CD4-positive, alpha-beta T cell (primary cell): ENCODE results near the gene GLP2R. TPM values are rescaled to one million over a fixed set of nuclear protein-coding genes. Genes with fewer than 3 reads are reported as not detected.

Experiments
- ATAC-seq: fragments of 200-7000 bp; cut with Tn5 transposase; one replicate; pipeline ENCODE4 v1.10.0; 2022; ENCODE audit warnings: mild to moderate bottlenecking; ENCODE audit not compliant: poor library complexity
- CTCF ChIA-PET: fragments of 350-600 bp; sonication (Branson Sonifier 250); formaldehyde crosslinking; loops from one replicate; lab custom pipeline; 2021; ENCODE audit warnings: antibody characterized with exemption, inconsistent platforms; lab: Charles Lee
- POLR2A ChIA-PET: fragments of 350-600 bp; sonication (Branson Sonifier 250); formaldehyde crosslinking; loops from one replicate; lab custom pipeline; 2021; ENCODE audit warnings: antibody characterized with exemption, inconsistent platforms; lab: Charles Lee
- DNase-seq, 14 experiments: peaks; one replicate each; pipeline ENCODE4 v3.0.0-alpha.2; 2013 to 2020; ENCODE audit warnings: mixed read lengths in 2 of 14
- H3K27ac ChIP-seq, 2 donors: one replicate each; pipeline versions ENCODE4 v1.5.1 to v1.7.0; 2013; ENCODE audit warnings: low read length in 2 of 2, low read depth in 1 of 2, mild to moderate bottlenecking in 1 of 2
- H3K27me3 ChIP-seq, 2 experiments: 1 replicate in 1 of 2; 2 replicates in 1 of 2; pipeline versions ENCODE4 v1.6.1 to v1.7.0; 2013; ENCODE audit warnings: low read length in 2 of 2, control low read depth in 1 of 2, mild to moderate bottlenecking in 1 of 2, moderate library complexity in 1 of 2; ENCODE audit not compliant: insufficient read depth in 2 of 2, control insufficient read depth in 1 of 2
- H3K36me3 ChIP-seq: one replicate; pipeline ENCODE4 v1.6.1; 2013; ENCODE audit warnings: low read length, control low read depth; ENCODE audit not compliant: insufficient read depth
- H3K4me1 ChIP-seq: one replicate; pipeline ENCODE4 v1.6.1; 2013; ENCODE audit warnings: low read length, control low read depth; ENCODE audit not compliant: insufficient read depth
- H3K4me3 ChIP-seq: one replicate; pipeline ENCODE4 v1.5.1; 2013; ENCODE audit warnings: mild to moderate bottlenecking, low read length, moderate library complexity
- H3K9me3 ChIP-seq, 2 experiments: 1 replicate in 1 of 2; 2 replicates in 1 of 2; pipeline versions ENCODE4 v1.6.1 to v1.7.0; 2013; ENCODE audit warnings: low read length in 2 of 2, mild to moderate bottlenecking in 2 of 2, control low read depth in 1 of 2, moderate library complexity in 1 of 2; ENCODE audit not compliant: control insufficient read depth in 1 of 2, insufficient read depth in 1 of 2
- H3K27ac Mint-ChIP-seq: one replicate; pipeline ENCODE4 v1.8.0; 2020; ENCODE audit warnings: mixed read lengths
- H3K27me3 Mint-ChIP-seq: one replicate; pipeline ENCODE4 v1.8.0; 2021; ENCODE audit warnings: mixed read lengths
- H3K36me3 Mint-ChIP-seq: one replicate; pipeline ENCODE4 v1.8.0; 2021; ENCODE audit warnings: low read depth, mixed read lengths
- H3K4me1 Mint-ChIP-seq: one replicate; pipeline ENCODE4 v1.8.0; 2021; ENCODE audit warnings: low read depth, mixed read lengths
- H3K4me3 Mint-ChIP-seq: one replicate; pipeline ENCODE4 v1.8.0; 2020; ENCODE audit warnings: mild to moderate bottlenecking, mixed read lengths
- H3K9me3 Mint-ChIP-seq: one replicate; pipeline ENCODE4 v1.8.0; 2020; ENCODE audit warnings: mixed read lengths
- CTCF ChIP-seq: fragments of 200-600 bp; IDR thresholded peaks from one replicate; pipeline ENCODE4 v1.8.0; 2022; ENCODE audit warnings: antibody characterized with exemption, mild to moderate bottlenecking
- intact Hi-C, 2 experiments: fragments of 100-400 bp; cut with DNase I in 1 of 2; cut with micrococcal nuclease in 1 of 2; formaldehyde crosslinking; loops; one replicate each; pipeline versions ENCODE4 v1.15.1 to v1.9.0; 2023 to 2025; cut with DNase I, micrococcal nuclease
- total RNA-seq, 174 experiments: library from RNA in 2 of 174; stranded (reverse) in 2 of 174; gene quantifications; one replicate each; pipeline ENCODE4 v1.2.3 and lab custom pipeline; 2021 to 2026

The GLP2R gene
- total RNA-seq, 2 experiments from 2014 or later, result not detected

- Mint-ChIP-seq H3K27ac (no peak overlapping the region), H3K4me3 (no peak overlapping the region), H3K27me3 (peaks cover 11% of the 10 kb centered on the region), H3K9me3 (no peaks in the 10 kb centered on the region), H3K36me3 (no peaks in the 10 kb centered on the region), H3K4me1 (no peaks in the 10 kb centered on the region)
- Histone ChIP-seq H3K4me1 (no peaks in the 10 kb centered on the region), H3K9me3 (peaks cover 0 to 5% of the 10 kb centered on the region in 2 experiments), H3K36me3 (no peaks in the 10 kb centered on the region), H3K27me3 (peaks cover 10 to 17% of the 10 kb centered on the region in 2 experiments), H3K27ac (no peak overlapping the region), H3K4me3 (no peak overlapping the region)
- DNase-seq (no peak), ATAC-seq (no peak)
- POLR2A ChIA-PET, result no interaction called here
- intact Hi-C loops, result no loop called here
- TF ChIP-seq CTCF, result no peak
- CTCF ChIA-PET, result no interaction called here
Measured at GRCh38 chr17:9802294-9802693, 23.4 kb upstream of the GLP2R start.

- Histone ChIP-seq H3K27me3 (peaks cover 10 to 17% of the 10 kb centered on the region in 2 experiments), H3K9me3 (peaks cover 0 to 5% of the 10 kb centered on the region in 2 experiments), H3K36me3 (no peaks in the 10 kb centered on the region), H3K4me3 (no peak overlapping the region), H3K27ac (no peak overlapping the region), H3K4me1 (no peaks in the 10 kb centered on the region)
- ATAC-seq (no peak), DNase-seq (no peak)
- CTCF ChIA-PET, result no interaction called here
- no peaks in the 10 kb centered on the region for H3K36me3 Mint-ChIP-seq
- no peaks in the 10 kb centered on the region for H3K4me1 Mint-ChIP-seq
- H3K27me3 Mint-ChIP-seq, result peaks cover 11% of the 10 kb centered on the region
- no peak for TF ChIP-seq CTCF
- no peak overlapping the region for H3K27ac Mint-ChIP-seq
- no peaks in the 10 kb centered on the region for H3K9me3 Mint-ChIP-seq
- POLR2A ChIA-PET, result no interaction called here
- no peak overlapping the region for H3K4me3 Mint-ChIP-seq
- intact Hi-C loops, result no loop called here
Measured at GRCh38 chr17:9802697-9803096, 23.0 kb upstream of the GLP2R start.

DNA sequence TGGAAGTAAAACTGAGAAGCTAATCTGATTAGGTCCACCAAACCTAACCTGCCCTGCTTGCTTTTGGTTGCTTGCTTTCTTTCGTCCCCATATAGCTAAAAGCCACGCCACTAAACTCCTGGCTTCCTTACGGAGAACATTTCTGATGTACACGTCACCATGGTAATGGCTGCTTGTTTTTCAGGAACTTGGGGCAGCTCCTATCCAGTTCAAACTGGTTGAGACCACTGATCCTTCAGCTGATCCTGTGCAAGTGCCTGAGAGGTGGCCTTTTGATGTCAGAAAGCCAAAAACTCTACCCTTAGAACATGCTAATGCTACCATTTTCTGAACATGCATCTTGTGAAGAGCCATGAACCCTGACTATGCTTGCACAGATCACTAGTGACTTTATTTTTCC is 20.0 kb upstream of the GLP2R start:
- Histone ChIP-seq H3K36me3 (no peaks in the 10 kb centered on the region), H3K4me1 (no peaks in the 10 kb centered on the region), H3K9me3 (peaks cover 0 to 10% of the 10 kb centered on the region in 2 experiments), H3K27me3 (peaks cover 0 to 9% of the 10 kb centered on the region in 2 experiments), H3K4me3 (no peak overlapping the region), H3K27ac (no peak overlapping the region)
- Mint-ChIP-seq H3K9me3 (no peaks in the 10 kb centered on the region), H3K27ac (no peak overlapping the region), H3K4me3 (no peak overlapping the region), H3K4me1 (no peaks in the 10 kb centered on the region), H3K36me3 (no peaks in the 10 kb centered on the region), H3K27me3 (no peaks in the 10 kb centered on the region)
- intact Hi-C loops, result no loop called here
- CTCF ChIA-PET, result no interaction called here
- POLR2A ChIA-PET, result no interaction called here
- DNase-seq (no peak), ATAC-seq (no peak)
- no peak for TF ChIP-seq CTCF
